HepG2 (cell line): Measurements from ENCODE around the gene EPM2AIP1. TPM values are rescaled to one million over a fixed set of nuclear protein-coding genes. Genes with fewer than 3 reads are reported as not detected.

Experiments
- ATAC-seq: fragments of 200-7000 bp; cut with Tn5 transposase; 3 replicates; pipeline ENCODE4 v1.9.1; 2020; ENCODE audit warnings: mild to moderate bottlenecking, moderate library complexity
- BruUV-seq: library from RNA; stranded (reverse); fragments of 400-500 nt; replicated peaks from 2 replicates; lab custom pipeline; 2021; lab: Mats Ljungman, UMichigan
- CTCF ChIA-PET: fragments of 300-600 bp; formaldehyde crosslinking; extraction: SDS; loops from one replicate; lab custom pipeline; 2021; ENCODE audit warnings: low total read pairs, inconsistent platforms, low intra/inter-chr PET ratio; lab: Yijun Ruan, JAX
- POLR2A ChIA-PET: fragments of 350-600 bp; sonication (Branson Sonifier 250); formaldehyde crosslinking; loops from one replicate; lab custom pipeline; 2020; ENCODE audit warnings: antibody characterized with exemption, inconsistent platforms; lab: Yijun Ruan, JAX
- DNase-seq: peaks from one replicate; pipeline ENCODE4 v3.0.0-alpha.2; 2015; ENCODE audit warnings: low spot score
- FAIRE-seq: peaks from 3 replicates; lab custom pipeline; 2011; peaks lifted over from hg19 to GRCh38; lab: Jason Lieb, UNC
- H2AFZ ChIP-seq: one replicate; pipeline ENCODE4 v1.6.1; 2011; ENCODE audit warnings: low read length, inconsistent platforms
- H3K27ac ChIP-seq: fragments of 300-600 bp; 3 replicates; pipeline ENCODE4 v1.8.0; 2011; ENCODE audit warnings: mixed run types, mild to moderate bottlenecking, mixed read lengths, low read length, inconsistent platforms; ENCODE audit not compliant: insufficient read depth; ENCODE audit errors: extremely low read length
- H3K27me3 ChIP-seq, 2 experiments: fragments of 200-600 bp in 1 of 2; 2 replicates in 1 of 2; 3 replicates in 1 of 2; pipeline versions ENCODE4 v1.6.0 to v1.8.0; 2011; ENCODE audit warnings: low read length in 2 of 2, mild to moderate bottlenecking in 2 of 2, moderate library complexity in 2 of 2, inconsistent platforms in 1 of 2; ENCODE audit not compliant: insufficient read depth in 2 of 2, control insufficient read depth in 1 of 2
- H3K36me3 ChIP-seq, 2 experiments: fragments of 200-600 bp in 1 of 2; replicated peaks in 1 of 2; 2 replicates in 1 of 2; 3 replicates in 1 of 2; pipeline versions ENCODE4 v1.5.1 to v1.8.0; 2011; ENCODE audit warnings: low read length in 2 of 2, inconsistent platforms in 1 of 2; ENCODE audit not compliant: insufficient read depth in 2 of 2, control insufficient read depth in 1 of 2
- H3K4me1 ChIP-seq: 2 replicates; pipeline ENCODE4 v1.5.1; 2012; ENCODE audit warnings: low read length, inconsistent platforms; ENCODE audit not compliant: insufficient read depth
- H3K4me2 ChIP-seq: 2 replicates; pipeline ENCODE4 v1.6.0; 2011; ENCODE audit warnings: low read depth, low read length, inconsistent platforms
- H3K4me3 ChIP-seq, 3 experiments: fragments of 200-600 bp in 1 of 3; sonication (generic), shearing (Covaris generic) in 1 of 3; replicated peaks in 1 of 3; 2 replicates each; pipeline ENCODE4 v1.5.1; 2011 to 2016; ENCODE audit warnings: low read length in 3 of 3, inconsistent platforms in 2 of 3, low read depth in 2 of 3, mild to moderate bottlenecking in 2 of 3, control low read depth in 1 of 3, mixed read lengths in 1 of 3; ENCODE audit not compliant: insufficient read depth in 1 of 3
- H3K79me2 ChIP-seq: one replicate; pipeline ENCODE4 v1.6.1; 2011; ENCODE audit warnings: low read length, inconsistent platforms; ENCODE audit not compliant: insufficient read depth
- H3K9ac ChIP-seq: 2 replicates; pipeline ENCODE4 v1.6.0; 2011; ENCODE audit warnings: mild to moderate bottlenecking, low read depth, low read length, inconsistent platforms; ENCODE audit not compliant: insufficient read depth
- H3K9me3 ChIP-seq: 2 replicates; pipeline ENCODE4 v1.5.1; 2012; ENCODE audit warnings: mild to moderate bottlenecking, low read length
- H4K20me1 ChIP-seq: 2 replicates; pipeline ENCODE4 v1.6.0; 2011; ENCODE audit warnings: inconsistent platforms, mild to moderate bottlenecking, low read length, moderate library complexity; ENCODE audit not compliant: insufficient read depth
- SPEN ChIP-seq: sonication (generic); formaldehyde crosslinking; IDR thresholded peaks from 2 replicates; pipeline ENCODE4 v1.5.1; 2020; ENCODE audit warnings: low read depth, mild to moderate bottlenecking, missing genetic modification reagents
- ZNF18 ChIP-seq: sonication (generic); formaldehyde crosslinking; IDR thresholded peaks from 2 replicates; pipeline ENCODE4 v1.8.0; 2022; ENCODE audit warnings: mild to moderate bottlenecking, missing genetic modification reagents; ENCODE audit not compliant: insufficient replicate concordance
- ZNF207 ChIP-seq: fragments of 450-650 bp; IDR thresholded peaks from 2 replicates; pipeline ENCODE4 v1.6.1; 2016; ENCODE audit warnings: antibody characterized with exemption, borderline replicate concordance
- ZNF614 ChIP-seq: IDR thresholded peaks from 2 replicates; pipeline ENCODE4 v1.6.1; 2018; ENCODE audit warnings: missing biosample characterization, missing genetic modification reagents, inconsistent platforms, borderline replicate concordance
- ZNF646 ChIP-seq: sonication (generic); formaldehyde crosslinking; IDR thresholded peaks from 2 replicates; pipeline ENCODE4 v1.9.0; 2021; ENCODE audit warnings: mild to moderate bottlenecking, missing genetic modification reagents
- ZNF790 ChIP-seq: sonication (generic); formaldehyde crosslinking; IDR thresholded peaks from 2 replicates; pipeline ENCODE4 v1.8.0; 2022; ENCODE audit warnings: missing genetic modification reagents, mild to moderate bottlenecking, borderline replicate concordance
- ZXDC ChIP-seq: sonication (generic); formaldehyde crosslinking; IDR thresholded peaks from 2 replicates; pipeline ENCODE4 v1.5.0; 2020; ENCODE audit warnings: mild to moderate bottlenecking, missing genetic modification reagents
- WGBS: methylation state at CpG from one replicate; pipeline ENCODE4 v1.1.6; 2017; ENCODE audit warnings: low lambda C conversion rate; 5-methylcytosine and 5-hydroxymethylcytosine counted together
- in situ Hi-C: cut with HindIII; loops from 2 replicates; pipeline ENCODE4 v1.10.0; 2017; ENCODE audit warnings: low pct_unique_long_range_greater_than_20kb; ENCODE audit not compliant: extremely low pct_ligation_motif_present
- intact Hi-C: fragments of 100-400 bp; cut with micrococcal nuclease; formaldehyde crosslinking; loops from one replicate; pipeline ENCODE4 v1.10.0; 2022; ENCODE audit not compliant: unreplicated experiment
- polyA plus RNA-seq, 8 experiments: library from polyadenylated mRNA; depleted of rRNA in 3 of 8; stranded (reverse) in 7 of 8; unstranded in 1 of 8; fragments of >200 nt; fragmentation: Illumina TruSeq in 4 of 8; extraction: Trizol in 4 of 8; gene quantifications; 2 replicates each; pipeline versions ENCODE4 v1.2.1 to v1.2.3, GENCODE V29; 2011 to 2016; ENCODE audit warnings: low read depth in 4 of 8, missing spikeins in 1 of 8, mixed read lengths in 1 of 8; ENCODE audit not compliant: insufficient read depth in 1 of 8
- total RNA-seq, 5 experiments: library from RNA; depleted of rRNA; stranded (reverse); fragments of >200 nt; fragmentation: Illumina TruSeq; extraction: Trizol; gene quantifications; 2 replicates each; pipeline ENCODE4 v1.2.3, GENCODE V29; 2016; ENCODE audit warnings: low read depth in 1 of 5

The EPM2AIP1 gene
- total and polyA plus RNA-seq, 2 of the 13 experiments (the other 11 are each of a cell fraction or from before 2014, with no cell fraction given) = 10.7 to 23.0 TPM

GRCh38 chr3:36941658-36942057 lies 51.3 kb downstream of the EPM2AIP1 start:
- Histone ChIP-seq H3K36me3 (no peaks in the 10 kb centered on the region), H3K4me2 (no peak overlapping the region), H3K27ac (no peak overlapping the region), H3K27me3 (no peaks in the 10 kb centered on the region; a peak in 1 of 5 replicates), H3K9ac (no peak overlapping the region), H3K9me3 (no peaks in the 10 kb centered on the region), H3K79me2 (no peaks in the 10 kb centered on the region), H3K4me1 (peaks cover 12% of the 10 kb centered on the region), H4K20me1 (no peaks in the 10 kb centered on the region), H3K4me3 (no peak overlapping the region), H2AFZ (no peak overlapping the region)
- no TSS peak for BruUV-seq
- ChIA-PET CTCF (no interaction called here), POLR2A (no interaction called here)
- FAIRE-seq = no peak
- 16% methylated on average over 3 of the region's 3 CpGs for WGBS
- ATAC-seq = no peak
- intact Hi-C loops = no loop called here
- TF ChIP-seq SPEN (no peak), ZNF614 (no peak), ZNF207 (no peak), ZNF790 (no peak), ZNF646 (CRISPR knock-in tag) (no peak), ZNF18 (CRISPR knock-in tag) (no peak), ZXDC (CRISPR knock-in tag) (no peak)
- in situ Hi-C loops = no loop called here
- DNase-seq = no peak
